ENCODE results near the gene KIF19.

- TF ChIP-seq POLR2AphosphoS5 (IDR thresholded peaks at IDR 0.05) (no peak), CTCF (IDR thresholded peaks at IDR 0.05) (no peak), POLR2A (IDR thresholded peaks at IDR 0.05) (no peak)
Observed at GRCh38 chr17:74314877-74315276, 11.1 kb upstream of the KIF19 start.
